ENCODE data around the gene IL18. TPM values are rescaled to one million over a fixed set of nuclear protein-coding genes. Genes with fewer than 3 reads are reported as not detected.

IL18 gene
- total and polyA plus RNA-seq, 9 of the 15 experiments (the other 6 are each of a cell fraction or from before 2014, with no cell fraction given): 4.1 to 10.0 (median 6.1) TPM

DNA sequence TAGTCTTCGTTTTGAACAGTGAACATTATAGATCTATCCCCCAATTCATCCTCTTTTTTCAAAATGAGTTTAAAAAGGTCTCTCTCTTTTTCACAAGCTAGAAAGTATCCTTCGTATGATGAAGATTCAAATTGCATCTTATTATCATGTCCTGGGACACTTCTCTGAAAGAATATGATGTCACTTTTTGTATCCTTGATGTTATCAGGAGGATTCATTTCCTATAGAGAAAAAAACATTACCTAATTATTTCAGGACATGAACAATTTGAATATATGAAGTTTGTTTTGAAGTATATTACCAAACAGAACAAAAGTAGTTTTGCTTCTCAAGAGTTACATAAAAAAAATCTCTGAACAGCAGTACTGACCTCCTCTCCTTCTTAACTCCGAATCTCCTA is 20.3 kb downstream of the IL18 start:
- H3K27me3 ChIP-seq (ENCODE audit: control insufficient read depth in 2 of 2, insufficient read depth in 2 of 2, low read length in 2 of 2): no peaks in the 10 kb centered on the region
- CTCF ChIA-PET (ENCODE audit: low intra/inter-chr PET ratio): no interaction called here
- in situ Hi-C loops (cut with MboI): no loop called here
- ATAC-seq (no peak), DNase-seq (ENCODE audit: extremely low read depth in 1 of 4, low spot score in 3 of 4) (no peak), FAIRE-seq (no peak)
- no peak overlapping the region for H3K4me3 ChIP-seq
- POLR2A ChIA-PET: no interaction called here
- no peaks in the 10 kb centered on the region for H4K20me1 ChIP-seq (replicated peaks; ENCODE audit: control insufficient read depth, insufficient read depth, low read length)
- intact Hi-C loops (cut with micrococcal nuclease): no loop called here
- no peaks in the 10 kb centered on the region for H3K79me2 ChIP-seq (ENCODE audit: control insufficient read depth, insufficient read depth, low read length)
- 16% methylated on average over 3 of the region's 3 CpGs for WGBS (ENCODE audit: insufficient coverage, low coverage, missing lambda C conversion rate)
- H3K4me2 ChIP-seq (ENCODE audit: insufficient read depth, low read length): no peak overlapping the region
- no TSS peak for BruUV-seq (replicated peaks)
- no peak overlapping the region for H2AFZ ChIP-seq (ENCODE audit: low read depth, low read length)
- H3K9ac ChIP-seq (ENCODE audit: insufficient read depth in 1 of 2, low read depth in 2 of 2, low read length in 2 of 2): no peak overlapping the region
- no peaks in the 10 kb centered on the region for H3K36me3 ChIP-seq (ENCODE audit: control insufficient read depth, insufficient read depth, low read length)
- no peaks in the 10 kb centered on the region; the same call in 1 of the 2 replicates for H3K9me3 ChIP-seq (replicated peaks; ENCODE audit: control insufficient read depth, insufficient read depth, low read depth, low read length)
- no peaks in the 10 kb centered on the region for H3K9me1 ChIP-seq (ENCODE audit: control insufficient read depth, insufficient read depth, low read length)
- H3K27ac ChIP-seq (ENCODE audit: extremely low read depth, low read depth, low read length): no peak overlapping the region
- no peaks in the 10 kb centered on the region for H3K4me1 ChIP-seq (replicated peaks in 1 of 2; ENCODE audit: control insufficient read depth in 2 of 2, insufficient read depth in 2 of 2, low read length in 2 of 2)
- TF ChIP-seq NR2C2 (CRISPR knock-in tag; IDR thresholded peaks at IDR 0.05) (no peak), NR2C2 (tag; IDR thresholded peaks at IDR 0.05) (no peak), KAT7 (CRISPR knock-in tag; IDR thresholded peaks at IDR 0.05; ENCODE audit: borderline replicate concordance) (no peak), TRIM28 (IDR thresholded peaks at IDR 0.05) (no peak), HIVEP1 (CRISPR knock-in tag; IDR thresholded peaks at IDR 0.05) (no peak), TCF7L2 (IDR thresholded peaks at IDR 0.05; ENCODE audit: low read depth, low read length) (no peak), NONO (IDR thresholded peaks at IDR 0.05; ENCODE audit: low read depth in 2 of 2, low read length in 1 of 2) (no peak), MCM3 (IDR thresholded peaks at IDR 0.05) (no peak), E2F1 (CRISPR knock-in tag; IDR thresholded peaks at IDR 0.05) (no peak), TARDBP (IDR thresholded peaks at IDR 0.05) (no peak), ZNF280B (CRISPR knock-in tag; IDR thresholded peaks at IDR 0.05) (no peak), ILK (tag; IDR thresholded peaks at IDR 0.05; ENCODE audit: borderline replicate concordance, low read depth) (no peak)
